Progenitor cell of endocrine pancreas (in vitro differentiated cells): ENCODE results near the gene UGT2B17. TPM values are rescaled to one million over a fixed set of nuclear protein-coding genes. Genes with fewer than 3 reads are reported as not detected.
"Not testable (repeated sequence)": the region's sequence is repeated elsewhere in the genome, so short reads cannot be mapped to it uniquely, and the experiment has no call there.

Experiments used
- DNase-seq: peaks from one replicate; pipeline ENCODE4 v3.0.0; 2021; ENCODE audit warnings: low spot score; ENCODE audit not compliant: unreplicated experiment
- H3K27ac Mint-ChIP-seq: 2 replicates; pipeline ENCODE4 v1.8.0; 2021; ENCODE audit warnings: mild to moderate bottlenecking, moderate library complexity, mixed read lengths
- H3K27me3 Mint-ChIP-seq: 2 replicates; pipeline ENCODE4 v1.8.0; 2021; ENCODE audit warnings: mixed read lengths
- H3K36me3 Mint-ChIP-seq: 2 replicates; pipeline ENCODE4 v1.8.0; 2022; ENCODE audit warnings: mixed read lengths; ENCODE audit not compliant: insufficient read depth
- H3K4me1 Mint-ChIP-seq: 2 replicates; pipeline ENCODE4 v1.8.0; 2021; ENCODE audit warnings: low read depth, mixed read lengths
- H3K4me3 Mint-ChIP-seq: 2 replicates; pipeline ENCODE4 v1.8.0; 2021; ENCODE audit warnings: low read depth, mild to moderate bottlenecking, moderate library complexity, mixed read lengths
- H3K9me3 Mint-ChIP-seq: 2 replicates; pipeline ENCODE4 v1.8.0; 2021; ENCODE audit warnings: low read depth, mixed read lengths
- CTCF ChIP-seq: fragments of 200-600 bp; sonication (generic); IDR thresholded peaks from one replicate; pipeline ENCODE4 v1.5.0; 2021; ENCODE audit warnings: antibody characterized with exemption, mild to moderate bottlenecking; ENCODE audit not compliant: unreplicated experiment
- long read RNA-seq: library from polyadenylated mRNA; unstranded; transcript quantifications from one replicate; pipeline ENCODE4 v2.0.0, GENCODE V29; 2020
- total RNA-seq: library from RNA; stranded (reverse); gene quantifications from 2 replicates; pipeline ENCODE4 v1.2.1, GENCODE V29; 2021

The UGT2B17 gene
- total RNA-seq: not detected in 2 replicates
- long read RNA-seq: 0 reads

- Mint-ChIP-seq H3K4me1 (peaks cover 8% of the 10 kb centered on the region), H3K9me3 (no peaks in the 10 kb centered on the region), H3K4me3 (no peak within 1 kb of the TSS), H3K27ac (no peak within 1 kb of the TSS), H3K36me3 (peaks cover 2% of the 10 kb centered on the region), H3K27me3 (no peaks in the 10 kb centered on the region)
- no peak for TF ChIP-seq CTCF
- no peak for DNase-seq
Observed at GRCh38 chr4:68576272-68577125, at the start of gene UGT2B17. UGT2B17 (minus strand) TSS chr4:68576322; CDS start chr4:68568484, 7,838 bp downstream.

- H3K9me3 Mint-ChIP-seq, DNase-seq, H3K4me3 Mint-ChIP-seq, H3K27ac Mint-ChIP-seq, H3K27me3 Mint-ChIP-seq, H3K36me3 Mint-ChIP-seq: not testable (repeated sequence)
- H3K4me1 Mint-ChIP-seq: peaks cover 14% of the 10 kb centered on the region
Observed at GRCh38 chr4:68622731-68623130, 46.6 kb upstream of the UGT2B17 start.

GRCh38 chr4:68617003-68617698, 41.0 kb upstream of the UGT2B17 start:
- Mint-ChIP-seq H3K36me3 (peaks cover 4% of the 10 kb centered on the region), H3K9me3 (peaks cover 12% of the 10 kb centered on the region), H3K27me3 (no peaks in the 10 kb centered on the region)

GRCh38 chr4:68615699-68616422, 39.7 kb upstream of the UGT2B17 start:
- no peak overlapping the region for H3K27ac Mint-ChIP-seq
- H3K27me3 Mint-ChIP-seq: no peaks in the 10 kb centered on the region
- H3K36me3 Mint-ChIP-seq: no peaks in the 10 kb centered on the region
- peaks cover 8% of the 10 kb centered on the region for H3K9me3 Mint-ChIP-seq
- H3K4me1 Mint-ChIP-seq: peaks cover 5% of the 10 kb centered on the region
- no peak for TF ChIP-seq CTCF
- H3K4me3 Mint-ChIP-seq: no peak overlapping the region
- DNase-seq: no peak

More at GRCh38 chr4:68617003-68617698, 41.0 kb upstream of the UGT2B17 start:
- no peak for DNase-seq
- H3K4me1 Mint-ChIP-seq: peaks cover 11% of the 10 kb centered on the region
- no peak overlapping the region for H3K27ac Mint-ChIP-seq
- no peak for TF ChIP-seq CTCF
- H3K4me3 Mint-ChIP-seq: no peak overlapping the region

DNA sequence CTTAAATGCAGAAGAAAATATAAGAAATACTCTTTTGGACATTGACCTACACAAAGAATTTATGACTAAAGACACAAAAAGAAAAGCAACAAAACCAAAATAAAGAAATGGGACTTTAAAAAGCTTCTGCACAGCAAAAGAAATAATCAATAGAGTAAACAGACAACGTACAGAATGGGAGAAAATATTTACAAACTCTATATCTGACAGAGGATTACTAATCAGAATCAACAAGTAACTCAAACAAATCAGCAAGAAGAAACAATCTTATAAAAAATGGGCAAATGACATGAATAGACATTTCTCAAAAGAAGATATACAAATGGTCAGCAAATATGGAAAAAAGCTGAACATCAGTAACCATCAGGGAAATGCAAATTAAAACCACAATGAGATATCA, 37.6 kb upstream of the UGT2B17 start:
- Mint-ChIP-seq H3K9me3 (peaks cover 10% of the 10 kb centered on the region), H3K27me3 (no peaks in the 10 kb centered on the region), H3K4me1 (peaks cover 8% of the 10 kb centered on the region), H3K4me3 (no peak overlapping the region), H3K36me3 (no peaks in the 10 kb centered on the region), H3K27ac (peak overlapping the region; percentile 49)
- no peak for TF ChIP-seq CTCF
- no peak for DNase-seq
